ACC112 (cell line): ENCODE data around the gene NALF2.

Source experiments
- H2AFZ ChIP-seq: fragments of 200-600 bp; sonication (generic); one replicate; pipeline ENCODE4 v1.6.0; 2017; ENCODE audit warnings: antibody characterized with exemption, low read length; ENCODE audit not compliant: unreplicated experiment
- H3K27ac ChIP-seq: fragments of 200-600 bp; sonication (generic); 2 replicates; pipeline ENCODE4 v1.5.1; 2014; ENCODE audit warnings: low read depth, mild to moderate bottlenecking, antibody characterized with exemption, low read length, moderate library complexity
- H3K27me3 ChIP-seq: fragments of 200-600 bp; sonication (generic); 2 replicates; pipeline ENCODE4 v1.6.1; 2014; ENCODE audit warnings: mild to moderate bottlenecking, antibody characterized with exemption, low read length, moderate library complexity, mixed read lengths; ENCODE audit not compliant: insufficient read depth
- H3K36me3 ChIP-seq: fragments of 200-600 bp; sonication (generic); 2 replicates; pipeline ENCODE4 v1.6.1; 2016; ENCODE audit warnings: mild to moderate bottlenecking, antibody characterized with exemption, low read length, moderate library complexity, mixed read lengths; ENCODE audit not compliant: insufficient read depth
- H3K4me1 ChIP-seq: fragments of 200-600 bp; sonication (generic); one replicate; pipeline ENCODE4 v1.6.1; 2016; ENCODE audit warnings: low read length, mixed read lengths; ENCODE audit not compliant: insufficient read depth, unreplicated experiment, control insufficient read depth
- H3K4me3 ChIP-seq: fragments of 200-600 bp; sonication (generic); 2 replicates; pipeline ENCODE4 v1.5.1; 2014; ENCODE audit warnings: mild to moderate bottlenecking, low read depth, low read length
- H3K79me2 ChIP-seq: fragments of 200-600 bp; sonication (generic); one replicate; pipeline ENCODE4 v1.6.0; 2016; ENCODE audit warnings: low read length; ENCODE audit not compliant: control insufficient read depth, unreplicated experiment, insufficient read depth

The NALF2 gene

DNA sequence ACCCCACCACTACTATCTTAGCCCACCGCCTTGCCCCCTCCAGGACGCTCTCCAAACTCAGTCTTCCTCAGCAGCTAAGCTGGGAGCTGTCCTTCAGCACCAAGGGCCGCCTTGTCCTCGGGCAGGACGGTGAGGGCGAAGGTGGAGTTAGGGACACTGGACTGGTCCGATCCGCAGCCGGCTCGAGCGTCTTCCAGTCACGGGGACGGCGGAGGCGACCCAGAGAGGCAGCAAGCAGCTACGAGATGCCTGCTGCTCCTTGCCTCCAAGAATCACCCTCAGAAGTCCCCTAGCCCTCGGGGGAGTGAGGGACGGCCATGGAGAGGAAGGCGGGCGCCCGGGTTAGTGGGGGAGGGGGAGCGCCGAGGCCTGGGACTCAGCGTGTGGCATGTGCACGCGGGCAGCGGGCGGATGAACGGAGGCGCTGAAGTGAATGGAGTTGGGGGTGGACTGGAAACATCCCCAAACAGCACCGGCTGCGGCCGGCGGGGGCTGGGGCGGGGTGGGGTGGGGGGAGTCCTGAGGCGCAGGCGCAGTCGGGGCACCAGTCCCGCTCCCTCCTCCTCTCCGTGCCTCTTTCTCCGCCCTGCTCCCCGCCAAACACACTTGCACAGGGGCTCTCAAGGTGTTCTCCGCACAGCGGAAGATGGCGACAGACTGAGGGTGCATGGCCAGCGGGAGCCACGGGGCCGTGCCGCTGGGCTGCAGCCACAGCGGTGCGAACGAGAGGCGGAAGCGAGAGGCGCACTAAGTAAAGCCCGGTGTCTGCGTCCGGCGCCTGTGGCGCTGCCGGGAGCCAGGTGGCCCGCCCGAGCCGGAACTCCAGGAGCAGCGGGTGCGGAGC is at the start of gene NALF2:
NALF2 (plus strand) TSS at position 545 of the 844 bp plus-strand sequence. CDS start 957 bp downstream, outside the sequence.
- Histone ChIP-seq H3K4me1 (no peaks in the 10 kb centered on the region), H3K79me2 (no peaks in the 10 kb centered on the region), H3K27ac (no peak within 1 kb of the TSS), H2AFZ (no peak within 1 kb of the TSS), H3K27me3 (peaks cover 16% of the 10 kb centered on the region), H3K36me3 (no peaks in the 10 kb centered on the region), H3K4me3 (no peak within 1 kb of the TSS)

DNA sequence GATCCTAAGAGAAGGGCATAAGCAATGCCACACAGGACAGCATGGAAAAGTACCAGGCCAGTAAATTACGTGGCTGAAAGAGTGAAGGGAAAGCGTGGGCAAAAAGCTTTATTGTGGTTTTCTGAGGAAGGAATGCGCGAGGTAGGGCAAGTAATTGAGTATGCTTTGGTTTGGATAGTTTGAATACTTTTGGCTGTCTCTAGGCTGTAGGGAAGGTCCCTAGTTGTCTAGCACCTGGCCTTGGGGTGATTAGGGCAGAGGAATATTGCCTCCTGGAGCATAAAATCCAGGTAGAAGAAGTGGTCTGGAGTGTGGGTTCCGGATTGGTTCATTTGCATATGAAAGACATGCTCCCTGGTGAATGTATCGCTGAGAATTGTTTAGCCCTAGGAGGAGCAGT is 46.4 kb upstream of the NALF2 start:
- H3K36me3 ChIP-seq = no peaks in the 10 kb centered on the region
- no peak overlapping the region for H3K4me3 ChIP-seq
- H2AFZ ChIP-seq = no peak overlapping the region
- H3K27ac ChIP-seq = no peak overlapping the region
- no peaks in the 10 kb centered on the region for H3K4me1 ChIP-seq
- no peaks in the 10 kb centered on the region for H3K27me3 ChIP-seq
- no peaks in the 10 kb centered on the region for H3K79me2 ChIP-seq

DNA sequence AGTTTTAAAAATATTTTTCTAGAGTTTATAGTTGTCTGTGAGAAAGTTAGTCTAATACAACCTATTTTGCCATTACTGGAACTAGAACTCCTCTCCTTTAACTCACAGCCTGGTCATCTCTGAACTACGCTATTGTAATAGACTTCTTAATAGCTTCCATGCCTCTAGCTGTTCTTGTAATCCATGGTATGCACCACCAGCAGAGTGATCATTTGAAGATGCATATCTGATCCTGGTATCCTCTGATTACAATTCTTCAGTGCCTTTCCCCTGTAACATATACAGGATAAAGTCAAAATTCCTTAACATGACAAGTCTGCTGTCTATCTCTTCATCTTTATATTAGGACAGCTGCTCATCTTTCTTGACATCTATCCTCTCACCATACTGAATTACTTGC is 37.6 kb upstream of the NALF2 start:
- no peak overlapping the region for H2AFZ ChIP-seq
- H3K36me3 ChIP-seq = no peaks in the 10 kb centered on the region
- H3K4me3 ChIP-seq = no peak overlapping the region
- H3K27me3 ChIP-seq = no peaks in the 10 kb centered on the region
- H3K4me1 ChIP-seq = no peaks in the 10 kb centered on the region
- H3K79me2 ChIP-seq = no peaks in the 10 kb centered on the region
- H3K27ac ChIP-seq = no peak overlapping the region

DNA sequence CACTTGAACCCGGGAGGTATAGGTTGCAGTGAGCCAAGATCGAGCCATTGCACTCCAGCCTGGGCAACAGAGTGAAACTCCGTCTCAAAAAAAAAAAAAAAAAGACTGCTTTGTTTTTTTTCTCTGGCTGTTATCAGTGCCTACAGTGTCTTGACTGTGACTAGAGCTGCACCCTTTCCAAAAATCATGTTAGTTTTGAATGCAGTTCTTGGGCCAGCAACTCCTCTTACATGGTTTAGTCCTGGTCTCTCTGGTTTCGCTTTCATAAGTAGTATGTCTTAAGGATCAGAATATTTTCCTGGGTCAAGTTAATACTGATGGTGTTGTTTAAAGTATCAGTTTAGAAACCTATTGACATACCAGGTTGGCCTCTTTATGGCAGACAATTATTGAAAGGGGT is 34.2 kb upstream of the NALF2 start:
- Histone ChIP-seq H2AFZ (no peak overlapping the region), H3K4me1 (no peaks in the 10 kb centered on the region), H3K79me2 (no peaks in the 10 kb centered on the region), H3K4me3 (no peak overlapping the region), H3K27me3 (no peaks in the 10 kb centered on the region), H3K27ac (no peak overlapping the region), H3K36me3 (no peaks in the 10 kb centered on the region)

DNA sequence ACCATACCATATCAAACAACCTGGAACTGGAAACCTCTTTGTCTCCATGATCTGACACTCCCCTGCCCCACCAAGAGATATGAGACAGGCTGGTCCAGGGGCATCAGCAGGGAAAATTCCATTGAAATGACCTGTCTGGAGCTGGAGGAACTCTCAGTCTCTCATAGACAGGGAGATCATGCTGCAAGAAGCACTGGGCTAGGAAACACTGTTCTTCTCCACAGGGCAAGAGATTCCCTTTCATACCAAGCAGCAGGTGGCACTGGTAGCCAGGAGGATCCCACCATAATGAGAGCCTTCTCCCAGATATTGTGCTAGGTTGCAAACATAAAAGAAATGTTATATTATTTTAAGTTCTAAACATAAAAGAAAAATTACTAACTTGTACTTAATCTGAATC is 14.5 kb upstream of the NALF2 start:
- no peaks in the 10 kb centered on the region for H3K4me1 ChIP-seq
- no peak overlapping the region for H3K27ac ChIP-seq
- H3K79me2 ChIP-seq = no peaks in the 10 kb centered on the region
- no peak overlapping the region for H3K4me3 ChIP-seq
- no peak overlapping the region for H2AFZ ChIP-seq
- H3K27me3 ChIP-seq = no peaks in the 10 kb centered on the region
- no peaks in the 10 kb centered on the region for H3K36me3 ChIP-seq

DNA sequence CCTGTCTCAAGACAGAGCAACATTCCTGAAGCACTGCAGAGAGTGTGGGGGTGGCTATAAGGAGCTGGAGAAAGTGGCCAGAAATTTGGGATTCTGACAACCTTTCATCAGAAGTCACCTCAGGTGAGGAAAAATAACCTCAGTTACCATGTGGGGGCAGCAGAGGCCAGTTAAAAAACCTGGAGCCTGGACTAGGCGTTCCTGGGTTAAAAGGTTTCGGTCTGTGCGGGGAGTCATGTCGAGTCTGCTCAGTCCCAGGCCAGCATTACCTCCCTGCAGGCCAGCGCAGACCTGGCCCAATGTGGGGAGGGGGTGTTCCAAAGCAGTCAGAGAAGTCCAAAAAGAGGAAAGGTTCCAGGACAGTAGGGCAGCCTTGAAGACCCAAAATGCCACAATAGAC is 10.9 kb upstream of the NALF2 start:
- Histone ChIP-seq H3K4me3 (no peak overlapping the region), H2AFZ (no peak overlapping the region), H3K27me3 (no peaks in the 10 kb centered on the region)

DNA sequence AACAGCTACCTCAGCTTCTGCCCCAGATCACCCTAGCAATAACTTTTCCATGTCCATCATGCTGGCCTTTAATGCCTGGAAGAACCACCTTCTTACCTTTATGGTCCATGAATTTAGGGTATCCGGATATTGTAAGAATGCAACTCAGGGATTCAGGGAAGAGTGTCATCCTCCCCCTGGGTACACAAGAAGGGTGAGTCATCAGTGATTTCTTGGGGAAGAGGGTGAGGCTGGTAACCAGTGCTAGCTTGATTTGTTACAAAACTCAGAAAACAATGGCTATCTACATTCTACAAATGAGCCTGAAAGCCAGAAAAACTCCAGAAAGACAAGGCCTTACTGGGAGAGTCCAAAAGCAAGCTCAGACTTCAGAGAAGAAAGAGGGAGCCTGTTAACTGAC is 10.4 kb upstream of the NALF2 start:
- no peaks in the 10 kb centered on the region for H3K36me3 ChIP-seq
- no peaks in the 10 kb centered on the region for H3K27me3 ChIP-seq
- H3K27ac ChIP-seq = no peak overlapping the region
- no peaks in the 10 kb centered on the region for H3K79me2 ChIP-seq
- no peak overlapping the region for H2AFZ ChIP-seq
- no peaks in the 10 kb centered on the region for H3K4me1 ChIP-seq
- no peak overlapping the region for H3K4me3 ChIP-seq

More for the DNA sequence above, 10.9 kb upstream of the NALF2 start:
- no peaks in the 10 kb centered on the region for H3K4me1 ChIP-seq
- H3K79me2 ChIP-seq = no peaks in the 10 kb centered on the region
- no peak overlapping the region for H3K27ac ChIP-seq
- H3K36me3 ChIP-seq = no peaks in the 10 kb centered on the region

DNA sequence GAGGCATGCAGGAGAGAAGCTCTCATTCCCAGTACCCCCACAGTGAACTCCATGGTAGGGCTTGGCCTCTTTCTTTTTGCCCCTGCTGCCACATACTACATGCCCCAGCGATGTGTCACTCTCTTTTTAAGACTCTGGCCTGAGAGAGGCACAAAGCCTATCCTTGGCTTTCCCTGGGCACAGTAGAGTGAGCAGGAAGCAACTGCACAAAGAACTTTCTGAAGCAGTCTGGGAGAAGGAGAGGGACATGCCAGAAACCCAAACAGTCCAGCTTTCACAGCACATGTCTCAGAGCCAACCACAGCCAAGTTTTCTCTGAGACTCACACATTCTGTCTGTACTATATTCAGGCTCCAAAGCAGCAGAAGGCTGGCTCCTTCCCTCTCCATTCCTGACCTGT is 7.9 kb upstream of the NALF2 start:
- Histone ChIP-seq H3K27ac (no peak overlapping the region), H3K4me3 (no peak overlapping the region), H3K4me1 (no peaks in the 10 kb centered on the region), H2AFZ (no peak overlapping the region), H3K27me3 (no peaks in the 10 kb centered on the region), H3K79me2 (no peaks in the 10 kb centered on the region), H3K36me3 (no peaks in the 10 kb centered on the region)

DNA sequence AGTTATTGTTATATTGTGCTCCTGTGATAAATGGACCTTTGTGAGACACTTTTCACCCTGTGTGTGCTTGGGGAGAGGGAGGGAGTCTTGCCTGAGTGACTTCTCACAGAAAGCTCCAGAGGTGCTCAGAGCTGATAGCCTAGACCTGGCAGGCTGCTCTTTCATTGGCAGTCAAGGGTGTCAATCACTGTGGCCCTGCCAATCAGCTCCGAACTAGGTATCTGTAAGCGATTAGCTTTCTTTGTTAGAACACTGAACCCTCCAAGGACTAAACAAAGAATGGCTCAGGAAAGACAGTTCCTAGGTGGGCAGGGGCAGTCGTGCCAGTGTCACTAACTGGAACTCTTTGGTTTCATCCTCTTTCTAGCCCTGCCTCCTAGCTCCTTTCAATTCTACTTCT is 2.7 kb upstream of the NALF2 start:
- Histone ChIP-seq H3K36me3 (no peaks in the 10 kb centered on the region), H3K4me1 (no peaks in the 10 kb centered on the region), H2AFZ (no peak overlapping the region), H3K79me2 (no peaks in the 10 kb centered on the region), H3K4me3 (no peak overlapping the region), H3K27me3 (peaks cover 14% of the 10 kb centered on the region), H3K27ac (no peak overlapping the region)

DNA sequence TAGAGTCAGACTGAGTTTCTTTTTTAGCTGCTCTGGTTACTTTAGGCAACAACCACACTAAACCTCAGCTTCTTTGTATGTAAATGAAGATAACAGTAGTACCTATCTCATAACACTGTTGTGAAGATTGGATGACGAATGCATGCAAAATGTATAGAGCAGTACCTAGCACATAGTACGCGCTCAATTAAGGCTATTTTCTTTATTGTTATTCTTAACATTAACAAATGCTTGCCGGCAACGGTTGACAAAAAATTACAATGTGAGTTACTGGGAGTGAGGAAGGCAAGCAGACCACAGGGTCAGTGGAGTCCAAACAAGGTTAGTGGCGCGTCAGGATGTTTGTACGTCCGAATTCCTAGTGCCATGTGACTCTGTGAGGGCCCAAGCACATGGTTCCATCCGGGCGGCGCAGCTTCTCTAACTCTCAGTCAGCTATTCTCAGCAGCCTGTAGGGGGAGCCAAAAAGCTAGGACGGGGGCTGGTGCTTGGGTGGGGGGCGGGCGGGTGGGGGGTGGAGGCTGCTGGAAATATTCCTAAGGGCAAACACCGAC is 821 bp upstream of the NALF2 start:
- no peaks in the 10 kb centered on the region for H3K4me1 ChIP-seq
- H3K36me3 ChIP-seq = no peaks in the 10 kb centered on the region
- no peaks in the 10 kb centered on the region for H3K79me2 ChIP-seq
- H3K27ac ChIP-seq = no peak overlapping the region
- no peak overlapping the region for H3K4me3 ChIP-seq
- peaks cover 16% of the 10 kb centered on the region for H3K27me3 ChIP-seq
- H2AFZ ChIP-seq = no peak overlapping the region
